ENCODE results near the gene MMP11.
"Not testable (repeated sequence)": the region's sequence is repeated elsewhere in the genome, so short reads cannot be mapped to it uniquely, and the experiment has no call there.

MMP11 gene

GRCh38 chr22:23772649-23773473 is at the start of gene MMP11:
Gene MMP11 (plus strand): TSS chr22:23772849. CDS start chr22:23772871, 22 bp downstream.
- DNase-seq (ENCODE audit: low read depth): no peak

GRCh38 chr22:23728108-23728507 is 44.5 kb upstream of the MMP11 start:
- not testable (repeated sequence) for DNase-seq (ENCODE audit: low read depth)

GRCh38 chr22:23737696-23738095 is 35.0 kb upstream of the MMP11 start:
- no peak for DNase-seq (ENCODE audit: low read depth)

GRCh38 chr22:23742505-23743264 is 30.0 kb upstream of the MMP11 start:
- DNase-seq (ENCODE audit: low read depth): no peak

- no peak for DNase-seq (ENCODE audit: low read depth)
Measured at GRCh38 chr22:23743303-23743705, 29.3 kb upstream of the MMP11 start.

GRCh38 chr22:23744001-23744400 is 28.6 kb upstream of the MMP11 start:
- no peak for DNase-seq (ENCODE audit: low read depth)

GRCh38 chr22:23744485-23744884 is 28.2 kb upstream of the MMP11 start:
- DNase-seq (ENCODE audit: low read depth): no peak

GRCh38 chr22:23745791-23746190 is 26.9 kb upstream of the MMP11 start:
- DNase-seq (ENCODE audit: low read depth): no peak

- DNase-seq (ENCODE audit: low read depth): no peak
Measured at GRCh38 chr22:23749841-23750301, 22.8 kb upstream of the MMP11 start.

GRCh38 chr22:23750367-23750713 is 22.3 kb upstream of the MMP11 start:
- DNase-seq (ENCODE audit: low read depth): no peak

- DNase-seq (ENCODE audit: low read depth): peak; percentile 72
Measured at GRCh38 chr22:23750714-23751440, 21.8 kb upstream of the MMP11 start, which contains the start of gene ZNF70. Gene ZNF70 (minus strand): TSS chr22:23751112. CDS start chr22:23745140, 5,972 bp downstream.

GRCh38 chr22:23751441-23751996 is 21.1 kb upstream of the MMP11 start:
- DNase-seq (ENCODE audit: low read depth): no peak

GRCh38 chr22:23752090-23752691 is 20.5 kb upstream of the MMP11 start:
- no peak for DNase-seq (ENCODE audit: low read depth)

- no peak for DNase-seq (ENCODE audit: low read depth)
Measured at GRCh38 chr22:23752750-23753149, 19.9 kb upstream of the MMP11 start.

GRCh38 chr22:23753385-23753784 is 19.3 kb upstream of the MMP11 start:
- DNase-seq (ENCODE audit: low read depth): no peak

GRCh38 chr22:23754220-23754919 is 18.3 kb upstream of the MMP11 start, which contains the start of gene VPREB3:
Gene VPREB3 (minus strand): TSS chr22:23754425. CDS start chr22:23754363, 62 bp downstream.
- DNase-seq (ENCODE audit: low read depth): no peak

- DNase-seq (ENCODE audit: low read depth): no peak
Measured at GRCh38 chr22:23754980-23755636, 17.5 kb upstream of the MMP11 start.

- no peak for DNase-seq (ENCODE audit: low read depth)
Measured at GRCh38 chr22:23755711-23756110, 16.9 kb upstream of the MMP11 start.

GRCh38 chr22:23756891-23757290 is 15.8 kb upstream of the MMP11 start:
- no peak for DNase-seq (ENCODE audit: low read depth)

GRCh38 chr22:23759566-23759965 is 13.1 kb upstream of the MMP11 start:
- DNase-seq (ENCODE audit: low read depth): no peak

All from stimulated activated CD8-positive, alpha-beta memory T cell treated with anti-CD3 and anti-CD28 coated beads, Interleukin-12 subunit alpha, Interleukin-12 subunit beta, amount 100 ng/mL, for 1 hour (primary cell).